ENCODE measurements around the gene EHMT1. TPM values are rescaled to one million over a fixed set of nuclear protein-coding genes. Genes with fewer than 3 reads are reported as not detected.

The EHMT1 gene
- total and polyA plus RNA-seq, 2 donors (not counting 1 experiment from before 2014, with no cell fraction given), result 101 to 394 TPM

GRCh38 chr9:137870432-137870831, 251.6 kb downstream of the EHMT1 start:
- WGBS (ENCODE audit: insufficient coverage), result 67% methylated on average over 2 of the region's 3 CpGs
- Histone ChIP-seq H4K20me1 (ENCODE audit: control insufficient read depth, insufficient read depth, low read length, poor library complexity, severe bottlenecking) (no peaks in the 10 kb centered on the region), H3K4me1 (ENCODE audit: control insufficient read depth in 2 of 2, insufficient read depth in 2 of 2, low read length in 2 of 2) (no peaks in the 10 kb centered on the region), H3K9me3 (ENCODE audit: control extremely low read depth in 1 of 3, control insufficient read depth in 2 of 3, insufficient read depth in 1 of 3, low read length in 2 of 3) (peaks cover 0 to 19% (median 0%) of the 10 kb centered on the region in 3 donors), H3K36me3 (replicated peaks in 1 of 2; ENCODE audit: control extremely low read depth in 1 of 2, control insufficient read depth in 1 of 2, extremely low read depth in 1 of 2, insufficient read depth in 2 of 2, low read length in 1 of 2) (no peaks in the 10 kb centered on the region), H3K4me3 (ENCODE audit: control extremely low read depth in 1 of 5, extremely low read depth in 1 of 5, insufficient read depth in 1 of 5, low read depth in 2 of 5, low read length in 4 of 5) (no peak overlapping the region), H3K9ac (ENCODE audit: low read length) (no peak overlapping the region), H2AFZ (ENCODE audit: insufficient read depth, low read depth, low read length, poor library complexity, severe bottlenecking) (no peak overlapping the region), H3K4me2 (replicated peaks; ENCODE audit: low read depth, low read length, poor library complexity, severe bottlenecking) (no peak overlapping the region), H3K79me2 (ENCODE audit: control insufficient read depth, insufficient read depth, low read length) (no peaks in the 10 kb centered on the region), H3K27ac (ENCODE audit: low read length in 2 of 2) (no peak overlapping the region), H3K27me3 (replicated peaks in 1 of 4; ENCODE audit: control extremely low read depth in 1 of 4, control insufficient read depth in 3 of 4, insufficient read depth in 4 of 4, low read length in 3 of 4) (peaks cover 0 to 19% (median 2%) of the 10 kb centered on the region in 4 experiments)
- ATAC-seq (ENCODE audit: low read depth) (no peak), DNase-seq (no peak)
- POLR2A ChIA-PET, result no interaction called here
- TF ChIP-seq EZH2 (IDR thresholded peaks at IDR 0.05; ENCODE audit: borderline replicate concordance, insufficient read depth, low read depth, low read length, poor library complexity, severe bottlenecking), result no peak
- no peak for TF ChIP-seq CTCF (IDR thresholded peaks at IDR 0.05)
- Mint-ChIP-seq H3K4me3 (no peak overlapping the region), H3K27ac (no peak overlapping the region), H3K9me3 (ENCODE audit: insufficient read depth) (peaks cover 6% of the 10 kb centered on the region), H3K27me3 (peaks cover 37% of the 10 kb centered on the region), H3K4me1 (peaks cover 3% of the 10 kb centered on the region)
- CTCF ChIA-PET, result no interaction called here
- intact Hi-C loops (cut with micrococcal nuclease), result no loop called here

GRCh38 chr9:137872296-137872695, 253.5 kb downstream of the EHMT1 start:
- Histone ChIP-seq H3K9me3 (ENCODE audit: control extremely low read depth in 1 of 3, control insufficient read depth in 2 of 3, insufficient read depth in 1 of 3, low read length in 2 of 3) (peaks cover 0 to 33% (median 0%) of the 10 kb centered on the region in 3 donors), H3K4me3 (ENCODE audit: control extremely low read depth in 1 of 5, extremely low read depth in 1 of 5, insufficient read depth in 1 of 5, low read depth in 2 of 5, low read length in 4 of 5) (no peak overlapping the region), H3K27ac (ENCODE audit: low read length in 2 of 2) (no peak overlapping the region), H3K27me3 (replicated peaks in 1 of 4; ENCODE audit: control extremely low read depth in 1 of 4, control insufficient read depth in 3 of 4, insufficient read depth in 4 of 4, low read length in 3 of 4) (peaks cover 0 to 26% (median 4%) of the 10 kb centered on the region in 4 experiments), H3K79me2 (ENCODE audit: control insufficient read depth, insufficient read depth, low read length) (no peaks in the 10 kb centered on the region), H3K4me1 (ENCODE audit: control insufficient read depth in 2 of 2, insufficient read depth in 2 of 2, low read length in 2 of 2) (no peaks in the 10 kb centered on the region), H4K20me1 (ENCODE audit: control insufficient read depth, insufficient read depth, low read length, poor library complexity, severe bottlenecking) (no peaks in the 10 kb centered on the region), H3K9ac (ENCODE audit: low read length) (no peak overlapping the region), H2AFZ (ENCODE audit: insufficient read depth, low read depth, low read length, poor library complexity, severe bottlenecking) (no peak overlapping the region), H3K36me3 (replicated peaks in 1 of 2; ENCODE audit: control extremely low read depth in 1 of 2, control insufficient read depth in 1 of 2, extremely low read depth in 1 of 2, insufficient read depth in 2 of 2, low read length in 1 of 2) (no peaks in the 10 kb centered on the region), H3K4me2 (replicated peaks; ENCODE audit: low read depth, low read length, poor library complexity, severe bottlenecking) (no peak overlapping the region)
- Mint-ChIP-seq H3K4me3 (no peak overlapping the region), H3K27me3 (peaks cover 41% of the 10 kb centered on the region), H3K27ac (no peak overlapping the region), H3K9me3 (ENCODE audit: insufficient read depth) (peaks cover 6% of the 10 kb centered on the region), H3K4me1 (peaks cover 3% of the 10 kb centered on the region)
- ATAC-seq (ENCODE audit: low read depth), result no peak
- no peak for DNase-seq
- intact Hi-C loops (cut with micrococcal nuclease), result no loop called here
- POLR2A ChIA-PET, result no interaction called here
- WGBS (ENCODE audit: insufficient coverage), result 81% methylated on average over 8 of the region's 10 CpGs
- TF ChIP-seq EZH2 (IDR thresholded peaks at IDR 0.05; ENCODE audit: borderline replicate concordance, insufficient read depth, low read depth, low read length, poor library complexity, severe bottlenecking) (no peak), CTCF (IDR thresholded peaks at IDR 0.05) (no peak)
- CTCF ChIA-PET, result no interaction called here
